SU-DHL-6 (cell line): ENCODE measurements around the gene AKAP12.

Source experiments
- CTCF ChIP-seq: fragments of 200-600 bp; sonication (generic); IDR thresholded peaks from one replicate; pipeline ENCODE4 v1.5.1; 2017; ENCODE audit warnings: antibody characterized with exemption, mild to moderate bottlenecking, low read length, moderate library complexity; ENCODE audit not compliant: insufficient read depth, poor library complexity, severe bottlenecking
- EZH2phosphoT487 ChIP-seq: fragments of 200-600 bp; sonication (generic), shearing (Covaris generic); conservative IDR thresholded peaks from 2 replicates; pipeline ENCODE4 v1.6.1; 2018; ENCODE audit warnings: mild to moderate bottlenecking, antibody characterized with exemption, low read length, moderate library complexity, mixed read lengths

GRCh38 chr6:151280859-151281258 is 41.1 kb downstream of the AKAP12 start:
- no peak for TF ChIP-seq CTCF
- TF ChIP-seq EZH2phosphoT487: no peak
